NCI-H1436 (cell line): ENCODE measurements around the gene FAM149B1.

Source experiments
- DNase-seq: peaks from one replicate; lab custom pipeline; 2025; lab: John Stamatoyannopoulos, UW

The FAM149B1 gene

DNA sequence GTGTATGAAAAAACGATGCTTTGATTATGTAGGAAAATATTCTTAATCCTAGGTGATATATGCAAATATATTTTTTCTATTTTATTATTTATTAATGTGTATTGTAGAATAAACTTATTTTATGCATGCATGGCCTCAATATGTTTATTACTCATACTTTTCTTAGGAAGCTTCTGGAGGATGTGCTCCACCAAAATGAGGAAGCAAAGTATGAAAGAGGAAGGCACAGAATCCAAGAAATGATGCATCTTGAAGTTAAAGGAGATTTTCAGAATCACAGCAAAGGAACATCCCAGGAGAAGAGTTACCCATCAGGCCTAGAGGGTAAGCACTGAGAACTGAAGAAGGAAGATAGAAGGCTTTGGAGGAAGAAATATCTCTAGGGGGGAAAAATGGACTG is 119.5 kb downstream of the FAM149B1 start:
- DNase-seq, result no peak

- no peak for DNase-seq
Observed at GRCh38 chr10:73289958-73290357, 122.0 kb downstream of the FAM149B1 start.

GRCh38 chr10:73293461-73293860 is 125.5 kb downstream of the FAM149B1 start:
- no peak for DNase-seq
